B cell (primary cell): ENCODE data around the gene ZNF443. TPM values are rescaled to one million over a fixed set of nuclear protein-coding genes. Genes with fewer than 3 reads are reported as not detected.

Source experiments
- ATAC-seq: fragments of 200-7000 bp; cut with Tn5 transposase; one replicate; pipeline ENCODE4 v1.10.0; 2021; ENCODE audit warnings: low read depth, mild to moderate bottlenecking, moderate number of reproducible peaks, moderate library complexity
- CTCF ChIA-PET: fragments of 350-600 bp; sonication (Branson Sonifier 250); formaldehyde crosslinking; loops from one replicate; lab custom pipeline; 2021; ENCODE audit warnings: antibody characterized with exemption, inconsistent platforms; lab: Charles Lee
- POLR2A ChIA-PET: fragments of 350-600 bp; sonication (Branson Sonifier 250); formaldehyde crosslinking; loops from one replicate; lab custom pipeline; 2021; ENCODE audit warnings: antibody characterized with exemption; lab: Charles Lee
- DNase-seq: peaks from one replicate; pipeline ENCODE4 v3.0.0; 2013
- H2AFZ ChIP-seq: 2 replicates; pipeline ENCODE4 v1.6.1; 2012; ENCODE audit warnings: mild to moderate bottlenecking, low read depth, low read length; ENCODE audit not compliant: insufficient read depth, poor library complexity, severe bottlenecking
- H3K27ac ChIP-seq, 2 donors: 1 replicate in 1 of 2; 2 replicates in 1 of 2; pipeline ENCODE4 v1.5.1; 2012 to 2013; ENCODE audit warnings: low read length in 2 of 2, mild to moderate bottlenecking in 2 of 2, moderate library complexity in 1 of 2
- H3K27me3 ChIP-seq, 4 experiments: fragments of 200-600 bp in 1 of 4; sonication (generic) in 1 of 4; replicated peaks in 1 of 4; 1 replicate in 2 of 4; 2 replicates in 2 of 4; pipeline versions ENCODE4 v1.6.1 to v1.7.0; 2013 to 2016; ENCODE audit warnings: low read length in 3 of 4, mild to moderate bottlenecking in 2 of 4, mixed read lengths in 1 of 4, moderate library complexity in 1 of 4; ENCODE audit not compliant: insufficient read depth in 4 of 4, control insufficient read depth in 3 of 4; ENCODE audit errors: control extremely low read depth in 1 of 4
- H3K36me3 ChIP-seq, 2 experiments: replicated peaks in 1 of 2; 1 replicate in 1 of 2; 2 replicates in 1 of 2; pipeline versions ENCODE4 v1.6.1 to v1.7.1; 2013; ENCODE audit warnings: low read length in 1 of 2; ENCODE audit not compliant: insufficient read depth in 2 of 2, control insufficient read depth in 1 of 2; ENCODE audit errors: control extremely low read depth in 1 of 2, extremely low read depth in 1 of 2
- H3K4me1 ChIP-seq, 2 donors: fragments of 200-600 bp in 1 of 2; sonication (generic) in 1 of 2; 1 replicate in 1 of 2; 2 replicates in 1 of 2; pipeline versions ENCODE4 v1.5.1 to v1.6.1; 2013 to 2017; ENCODE audit warnings: low read length in 2 of 2; ENCODE audit not compliant: control insufficient read depth in 2 of 2, insufficient read depth in 2 of 2
- H3K4me2 ChIP-seq: replicated peaks from 2 replicates; pipeline ENCODE3; 2012; ENCODE audit warnings: mild to moderate bottlenecking, low read depth, low read length; ENCODE audit not compliant: poor library complexity, severe bottlenecking
- H3K4me3 ChIP-seq, 5 experiments: fragments of 200-600 bp in 1 of 5; sonication (generic) in 1 of 5; 1 replicate in 3 of 5; 2 replicates in 2 of 5; pipeline versions ENCODE4 v1.5.1 to v1.7.0; 2011 to 2016; ENCODE audit warnings: low read length in 4 of 5, mild to moderate bottlenecking in 4 of 5, low read depth in 2 of 5, control low read depth in 1 of 5, moderate library complexity in 1 of 5; ENCODE audit not compliant: insufficient read depth in 1 of 5; ENCODE audit errors: control extremely low read depth in 1 of 5, extremely low read depth in 1 of 5
- H3K79me2 ChIP-seq: fragments of 200-600 bp; sonication (generic); one replicate; pipeline ENCODE4 v1.6.0; 2016; ENCODE audit warnings: low read length; ENCODE audit not compliant: control insufficient read depth, insufficient read depth
- H3K9ac ChIP-seq: fragments of 200-600 bp; sonication (generic); 2 replicates; pipeline ENCODE4 v1.6.1; 2017; ENCODE audit warnings: mild to moderate bottlenecking, low read length, moderate library complexity
- H3K9me3 ChIP-seq, 3 donors: one replicate each; pipeline versions ENCODE4 v1.6.1 to v1.7.1; 2013; ENCODE audit warnings: low read length in 2 of 3; ENCODE audit not compliant: control insufficient read depth in 2 of 3, insufficient read depth in 1 of 3; ENCODE audit errors: control extremely low read depth in 1 of 3
- H4K20me1 ChIP-seq: 2 replicates; pipeline ENCODE4 v1.6.0; 2012; ENCODE audit warnings: mild to moderate bottlenecking, low read length; ENCODE audit not compliant: insufficient read depth, control insufficient read depth, poor library complexity, severe bottlenecking
- H3K27ac Mint-ChIP-seq: one replicate; pipeline ENCODE4 v1.8.0; 2021; ENCODE audit warnings: mixed read lengths
- H3K27me3 Mint-ChIP-seq: one replicate; pipeline ENCODE4 v1.8.0; 2021; ENCODE audit warnings: mixed read lengths
- H3K4me1 Mint-ChIP-seq: one replicate; pipeline ENCODE4 v1.8.0; 2021; ENCODE audit warnings: mixed read lengths
- H3K4me3 Mint-ChIP-seq: one replicate; pipeline ENCODE4 v1.8.0; 2021; ENCODE audit warnings: mixed read lengths
- H3K9me3 Mint-ChIP-seq: one replicate; pipeline ENCODE4 v1.8.0; 2022; ENCODE audit warnings: mixed read lengths; ENCODE audit not compliant: insufficient read depth
- EZH2 ChIP-seq: IDR thresholded peaks from 2 replicates; pipeline ENCODE4 v1.6.1; 2012; ENCODE audit warnings: borderline replicate concordance, low read depth, mild to moderate bottlenecking, moderate library complexity, low read length; ENCODE audit not compliant: insufficient read depth, poor library complexity, severe bottlenecking
- WGBS: methylation state at CpG from one replicate; pipeline ENCODE4 v1.1.5; 2013; ENCODE audit warnings: missing lambda C conversion rate; ENCODE audit not compliant: insufficient coverage; 5-methylcytosine and 5-hydroxymethylcytosine counted together
- intact Hi-C: fragments of 100-400 bp; cut with micrococcal nuclease; formaldehyde crosslinking; loops from one replicate; pipeline ENCODE4 v1.10.0; 2022
- polyA plus RNA-seq: library from polyadenylated mRNA; depleted of rRNA; stranded (reverse); fragments of >200 nt; gene quantifications from 2 replicates; pipeline ENCODE4 v1.2.3, GENCODE V29; 2012
- total RNA-seq, 2 donors: library from RNA; stranded (reverse); fragments of 120-200 nt in 1 of 2; gene quantifications; 1 replicate in 1 of 2; 2 replicates in 1 of 2; pipeline versions ENCODE4 v1.2.3 to v1.2.4, GENCODE V29; 2013 to 2022
- TF ChIP-seq, protein P1 (sequence below): fragments of 200-600 bp; IDR thresholded peaks from one replicate; pipeline ENCODE4 v1.8.0; 2022; ENCODE audit warnings: antibody characterized with exemption, mild to moderate bottlenecking

ZNF443 gene
- total and polyA plus RNA-seq, 2 donors (not counting 1 experiment from before 2014, with no cell fraction given) = 1.2 to 5.5 TPM

GRCh38 chr19:12453495-12453894 is 12.7 kb upstream of the ZNF443 start:
- Histone ChIP-seq H3K4me1 (no peaks in the 10 kb centered on the region), H3K27ac (no peak overlapping the region), H3K9ac (no peak overlapping the region), H3K27me3 (no peaks in the 10 kb centered on the region), H2AFZ (no peak overlapping the region), H3K4me3 (no peak overlapping the region), H4K20me1 (no peaks in the 10 kb centered on the region), H3K9me3 (peaks cover 5 to 30% (median 16%) of the 10 kb centered on the region in 3 donors), H3K79me2 (no peaks in the 10 kb centered on the region), H3K4me2 (no peak overlapping the region), H3K36me3 (peaks cover 0 to 3% of the 10 kb centered on the region in 2 experiments)
- Mint-ChIP-seq H3K4me1 (no peaks in the 10 kb centered on the region), H3K27me3 (no peaks in the 10 kb centered on the region), H3K27ac (no peak overlapping the region), H3K4me3 (no peak overlapping the region), H3K9me3 (peaks cover 10% of the 10 kb centered on the region)
- TF ChIP-seq, protein P1, sequence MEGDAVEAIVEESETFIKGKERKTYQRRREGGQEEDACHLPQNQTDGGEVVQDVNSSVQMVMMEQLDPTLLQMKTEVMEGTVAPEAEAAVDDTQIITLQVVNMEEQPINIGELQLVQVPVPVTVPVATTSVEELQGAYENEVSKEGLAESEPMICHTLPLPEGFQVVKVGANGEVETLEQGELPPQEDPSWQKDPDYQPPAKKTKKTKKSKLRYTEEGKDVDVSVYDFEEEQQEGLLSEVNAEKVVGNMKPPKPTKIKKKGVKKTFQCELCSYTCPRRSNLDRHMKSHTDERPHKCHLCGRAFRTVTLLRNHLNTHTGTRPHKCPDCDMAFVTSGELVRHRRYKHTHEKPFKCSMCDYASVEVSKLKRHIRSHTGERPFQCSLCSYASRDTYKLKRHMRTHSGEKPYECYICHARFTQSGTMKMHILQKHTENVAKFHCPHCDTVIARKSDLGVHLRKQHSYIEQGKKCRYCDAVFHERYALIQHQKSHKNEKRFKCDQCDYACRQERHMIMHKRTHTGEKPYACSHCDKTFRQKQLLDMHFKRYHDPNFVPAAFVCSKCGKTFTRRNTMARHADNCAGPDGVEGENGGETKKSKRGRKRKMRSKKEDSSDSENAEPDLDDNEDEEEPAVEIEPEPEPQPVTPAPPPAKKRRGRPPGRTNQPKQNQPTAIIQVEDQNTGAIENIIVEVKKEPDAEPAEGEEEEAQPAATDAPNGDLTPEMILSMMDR = no peak
- TF ChIP-seq EZH2 = no peak
- WGBS = 95% methylated on average over 3 of the region's 6 CpGs
- ATAC-seq (no peak), DNase-seq (no peak)
- intact Hi-C loops = no loop called here
- POLR2A ChIA-PET = no interaction called here
- CTCF ChIA-PET = no interaction called here

- Histone ChIP-seq H3K4me2 (no peak overlapping the region), H3K4me3 (no peak overlapping the region), H2AFZ (no peak overlapping the region), H3K27ac (no peak overlapping the region), H3K27me3 (no peaks in the 10 kb centered on the region), H3K4me1 (no peaks in the 10 kb centered on the region), H3K36me3 (no peaks in the 10 kb centered on the region), H4K20me1 (no peaks in the 10 kb centered on the region), H3K9ac (no peak overlapping the region), H3K9me3 (peaks cover 5 to 36% (median 16%) of the 10 kb centered on the region in 3 donors), H3K79me2 (no peaks in the 10 kb centered on the region)
- CTCF ChIA-PET = interaction anchor here (0.6 kb wide), 1 partner anchor 488 kb away, joined by 3 read pairs; no protein-coding TSS in a partner anchor
- Mint-ChIP-seq H3K9me3 (peaks cover 13% of the 10 kb centered on the region), H3K4me1 (no peaks in the 10 kb centered on the region), H3K27me3 (no peaks in the 10 kb centered on the region), H3K27ac (no peak overlapping the region), H3K4me3 (no peak overlapping the region)
- TF ChIP-seq, protein P1 = no peak
- no peak for TF ChIP-seq EZH2
- POLR2A ChIA-PET = no interaction called here
- no peak for ATAC-seq
- 78% methylated on average over 10 of the region's 10 CpGs for WGBS
- no peak for DNase-seq
- intact Hi-C loops = no loop called here
Observed at GRCh38 chr19:12450844-12451243, 10.0 kb upstream of the ZNF443 start.
